Measurements from ENCODE around the gene SHISA5.
"Not testable (repeated sequence)": the region's sequence is repeated elsewhere in the genome, so short reads cannot be mapped to it uniquely, and the experiment has no call there.

Gene SHISA5

GRCh38 chr3:48507256-48508061 is 3.5 kb upstream of the SHISA5 start:
- no peak for TF ChIP-seq POLR2A (IDR thresholded peaks at IDR 0.05; ENCODE audit: low read depth, low read length)
- DNase-seq (ENCODE audit: insufficient read length, low spot score) (peak; percentile 88), FAIRE-seq (no peak)

- FAIRE-seq, result no peak
- no peak for TF ChIP-seq POLR2A (IDR thresholded peaks at IDR 0.05; ENCODE audit: low read depth, low read length)
Measured at GRCh38 chr3:48505968-48506504, 2.1 kb upstream of the SHISA5 start.

DNA sequence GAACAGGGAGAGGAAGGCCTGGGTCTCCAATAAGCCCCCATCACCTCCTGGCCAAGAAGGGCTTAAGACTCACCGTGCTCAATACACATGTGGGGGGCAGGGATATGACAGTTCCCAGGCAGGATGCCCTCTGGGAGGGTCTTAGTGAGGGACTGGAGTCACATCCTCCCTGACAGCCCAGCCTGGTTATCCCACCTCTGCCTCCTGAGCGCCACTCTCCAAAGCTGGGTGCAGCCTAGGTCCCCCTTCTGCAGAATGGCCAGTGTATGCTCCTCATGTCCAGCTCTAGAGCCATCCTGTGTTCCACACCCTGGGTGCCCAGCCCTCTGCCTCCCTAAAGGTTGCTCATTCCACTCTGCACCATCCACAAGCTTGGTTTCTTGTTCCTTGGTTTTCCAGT is 1.2 kb upstream of the SHISA5 start:
- DNase-seq (ENCODE audit: insufficient read length, low spot score), result no peak
- no peak for FAIRE-seq
- TF ChIP-seq POLR2A (IDR thresholded peaks at IDR 0.05; ENCODE audit: low read depth, low read length), result no peak

More at GRCh38 chr3:48505968-48506504, 2.1 kb upstream of the SHISA5 start:
- no peak for DNase-seq (ENCODE audit: insufficient read length, low spot score)

GRCh38 chr3:48503401-48504050 is 448 bp downstream of the SHISA5 start:
- peak; percentile 57 for DNase-seq (ENCODE audit: insufficient read length, low spot score)
- TF ChIP-seq POLR2A (IDR thresholded peaks at IDR 0.05; ENCODE audit: low read depth, low read length), result peak; percentile 14; the same call in 1 of the 2 replicates
- FAIRE-seq, result no peak

GRCh38 chr3:48502728-48503168 is 1.2 kb downstream of the SHISA5 start:
- no peak for DNase-seq (ENCODE audit: insufficient read length, low spot score)
- TF ChIP-seq POLR2A (IDR thresholded peaks at IDR 0.05; ENCODE audit: low read depth, low read length), result no peak
- FAIRE-seq, result no peak

- FAIRE-seq (no peak), DNase-seq (ENCODE audit: insufficient read length, low spot score) (no peak)
- TF ChIP-seq POLR2A (IDR thresholded peaks at IDR 0.05; ENCODE audit: low read depth, low read length), result no peak
Measured at GRCh38 chr3:48502121-48502520, 1.9 kb downstream of the SHISA5 start.

GRCh38 chr3:48501196-48501595 is 2.8 kb downstream of the SHISA5 start:
- FAIRE-seq, result no peak
- no peak for TF ChIP-seq POLR2A (IDR thresholded peaks at IDR 0.05; ENCODE audit: low read depth, low read length)

GRCh38 chr3:48500656-48501055 is 3.3 kb downstream of the SHISA5 start:
- no peak for FAIRE-seq

More at GRCh38 chr3:48501196-48501595, 2.8 kb downstream of the SHISA5 start:
- DNase-seq (ENCODE audit: insufficient read length, low spot score), result no peak

DNA sequence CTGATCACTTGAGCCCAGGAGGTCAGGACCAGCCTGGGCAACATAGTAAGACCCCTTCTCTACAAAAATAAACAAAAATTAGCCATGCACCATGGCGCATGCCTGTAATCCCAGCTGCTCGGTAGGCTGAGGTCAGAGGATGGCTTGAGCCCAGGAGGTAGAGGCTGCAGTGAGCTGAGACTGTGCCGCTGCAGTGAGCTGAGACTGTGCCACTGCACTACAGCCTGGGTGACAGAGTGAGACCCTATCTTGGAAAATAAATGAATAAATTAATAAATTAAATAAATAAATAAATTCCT is 10.8 kb downstream of the SHISA5 start:
- DNase-seq (ENCODE audit: insufficient read length, low spot score) (no peak), FAIRE-seq (no peak)
- TF ChIP-seq POLR2A (IDR thresholded peaks at IDR 0.05; ENCODE audit: low read depth, low read length), result no peak

More at GRCh38 chr3:48500656-48501055, 3.3 kb downstream of the SHISA5 start:
- no peak for TF ChIP-seq POLR2A (IDR thresholded peaks at IDR 0.05; ENCODE audit: low read depth, low read length)
- no peak for DNase-seq (ENCODE audit: insufficient read length, low spot score)

- DNase-seq (ENCODE audit: insufficient read length, low spot score) (no peak), FAIRE-seq (no peak)
- no peak for TF ChIP-seq POLR2A (IDR thresholded peaks at IDR 0.05; ENCODE audit: low read depth, low read length)
Measured at GRCh38 chr3:48492461-48493202, 11.3 kb downstream of the SHISA5 start.

DNA sequence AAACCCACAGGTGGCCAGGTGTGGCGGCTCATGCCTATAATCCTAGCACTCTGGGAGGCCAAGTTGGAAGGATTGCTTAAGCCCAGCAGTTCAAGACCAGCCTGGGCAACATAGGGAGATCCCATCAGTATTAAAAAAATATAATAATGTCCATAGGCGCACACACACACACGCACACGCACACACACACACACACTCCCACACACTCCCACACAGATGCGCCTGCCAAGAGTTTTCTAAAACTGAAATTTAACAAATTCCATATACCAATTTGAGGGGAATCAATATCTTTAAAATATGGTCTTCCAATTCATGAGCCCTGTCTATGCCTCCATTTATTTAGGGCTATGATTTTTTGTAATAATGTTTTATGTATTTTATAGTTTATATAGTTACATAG is 17.0 kb downstream of the SHISA5 start:
- FAIRE-seq (no peak), DNase-seq (ENCODE audit: insufficient read length, low spot score) (no peak)
- TF ChIP-seq POLR2A (IDR thresholded peaks at IDR 0.05; ENCODE audit: low read depth, low read length), result no peak

- DNase-seq (ENCODE audit: insufficient read length, low spot score); FAIRE-seq: not testable (repeated sequence)
Measured at GRCh38 chr3:48482822-48483221, 21.2 kb downstream of the SHISA5 start.

DNA sequence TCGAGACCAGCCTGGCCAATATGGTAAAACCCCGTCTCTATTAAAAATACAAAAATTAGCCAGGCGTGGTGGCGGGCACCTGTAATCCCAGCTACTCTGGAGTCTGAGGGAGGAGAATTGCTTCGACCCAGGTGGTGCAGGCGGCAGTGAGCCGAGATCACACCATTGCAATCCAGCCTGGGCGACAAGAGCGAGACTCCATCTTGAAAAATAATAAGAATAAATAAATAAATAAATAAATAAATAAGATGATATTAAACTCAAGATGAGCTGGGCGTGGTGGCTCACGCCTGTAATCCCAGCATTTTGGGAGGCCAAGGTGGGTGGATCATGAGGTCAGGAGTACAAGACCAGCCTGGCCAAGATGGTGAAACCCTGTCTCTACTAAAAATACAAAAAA is 23.1 kb downstream of the SHISA5 start:
- FAIRE-seq; DNase-seq (ENCODE audit: insufficient read length, low spot score): not testable (repeated sequence)
